ENCODE measurements around the gene CAMSAP3.

Gene CAMSAP3

GRCh38 chr19:7654401-7654800 lies 58.7 kb downstream of the CAMSAP3 start:
- in situ Hi-C loops (cut with MboI; ENCODE audit: low pct_unique_long_range_greater_than_20kb, low sequenced_read_pairs, unreplicated experiment) = no loop called here
- DNase-seq (ENCODE audit: low spot score) = no peak

GRCh38 chr19:7655581-7655980 lies 59.9 kb downstream of the CAMSAP3 start:
- in situ Hi-C loops (cut with MboI; ENCODE audit: low pct_unique_long_range_greater_than_20kb, low sequenced_read_pairs, unreplicated experiment) = no loop called here
- no peak for DNase-seq (ENCODE audit: low spot score)
- no peak for TF ChIP-seq CTCF (IDR thresholded peaks at IDR 0.05; ENCODE audit: extremely low read depth, insufficient read depth, missing control alignments)

More at GRCh38 chr19:7654401-7654800, 58.7 kb downstream of the CAMSAP3 start:
- no peak for TF ChIP-seq CTCF (IDR thresholded peaks at IDR 0.05; ENCODE audit: extremely low read depth, insufficient read depth, missing control alignments)

GRCh38 chr19:7657131-7657751 lies 61.6 kb downstream of the CAMSAP3 start:
- no peak for DNase-seq (ENCODE audit: low spot score)
- in situ Hi-C loops (cut with MboI; ENCODE audit: low pct_unique_long_range_greater_than_20kb, low sequenced_read_pairs, unreplicated experiment) = no loop called here
- no peak for TF ChIP-seq CTCF (IDR thresholded peaks at IDR 0.05; ENCODE audit: extremely low read depth, insufficient read depth, missing control alignments)

- no peak for TF ChIP-seq CTCF (IDR thresholded peaks at IDR 0.05; ENCODE audit: extremely low read depth, insufficient read depth, missing control alignments)
- DNase-seq (ENCODE audit: low spot score) = peak; percentile 96
These were observed 62.6 kb downstream of the CAMSAP3 start for GRCh38 chr19:7658219-7658686.

GRCh38 chr19:7661744-7662538 lies 66.3 kb downstream of the CAMSAP3 start:
- in situ Hi-C loops (cut with MboI; ENCODE audit: low pct_unique_long_range_greater_than_20kb, low sequenced_read_pairs, unreplicated experiment) = loop anchor here (10.0 kb wide), 1 partner anchor 143 kb away; no protein-coding TSS in a partner anchor
- no peak for TF ChIP-seq CTCF (IDR thresholded peaks at IDR 0.05; ENCODE audit: extremely low read depth, insufficient read depth, missing control alignments)
- DNase-seq (ENCODE audit: low spot score) = no peak

More at GRCh38 chr19:7658219-7658686, 62.6 kb downstream of the CAMSAP3 start:
- in situ Hi-C loops (cut with MboI; ENCODE audit: low pct_unique_long_range_greater_than_20kb, low sequenced_read_pairs, unreplicated experiment) = no loop called here

- DNase-seq (ENCODE audit: low spot score) = no peak
- in situ Hi-C loops (cut with MboI; ENCODE audit: low pct_unique_long_range_greater_than_20kb, low sequenced_read_pairs, unreplicated experiment) = loop anchor here (10.0 kb wide), 1 partner anchor 142 kb away; no protein-coding TSS in a partner anchor
- TF ChIP-seq CTCF (IDR thresholded peaks at IDR 0.05; ENCODE audit: extremely low read depth, insufficient read depth, missing control alignments) = no peak
These were observed 67.0 kb downstream of the CAMSAP3 start for GRCh38 chr19:7662657-7663056.

All from GM13977 (cell line).